ENCODE results near the gene SPTBN5.
"Not testable (repeated sequence)": the region's sequence is repeated elsewhere in the genome, so short reads cannot be mapped to it uniquely, and the experiment has no call there.

SPTBN5 gene

GRCh38 chr15:41836073-41836472, 57.8 kb downstream of the SPTBN5 start:
- DNase-seq (ENCODE audit: low read depth in 1 of 2, low spot score in 1 of 2): no peak

GRCh38 chr15:41834096-41834495, 59.8 kb downstream of the SPTBN5 start:
- no peak for TF ChIP-seq JUND (IDR thresholded peaks at IDR 0.05; ENCODE audit: low read depth)
- DNase-seq (ENCODE audit: low read depth in 1 of 2, low spot score in 1 of 2): no peak
- in situ Hi-C loops (cut with HindIII; ENCODE audit: low pct_unique_long_range_greater_than_20kb, low sequenced_read_pairs): no loop called here

More at GRCh38 chr15:41836073-41836472, 57.8 kb downstream of the SPTBN5 start:
- in situ Hi-C loops (cut with HindIII; ENCODE audit: low pct_unique_long_range_greater_than_20kb, low sequenced_read_pairs): no loop called here
- no peak for TF ChIP-seq JUND (IDR thresholded peaks at IDR 0.05; ENCODE audit: low read depth)

DNA sequence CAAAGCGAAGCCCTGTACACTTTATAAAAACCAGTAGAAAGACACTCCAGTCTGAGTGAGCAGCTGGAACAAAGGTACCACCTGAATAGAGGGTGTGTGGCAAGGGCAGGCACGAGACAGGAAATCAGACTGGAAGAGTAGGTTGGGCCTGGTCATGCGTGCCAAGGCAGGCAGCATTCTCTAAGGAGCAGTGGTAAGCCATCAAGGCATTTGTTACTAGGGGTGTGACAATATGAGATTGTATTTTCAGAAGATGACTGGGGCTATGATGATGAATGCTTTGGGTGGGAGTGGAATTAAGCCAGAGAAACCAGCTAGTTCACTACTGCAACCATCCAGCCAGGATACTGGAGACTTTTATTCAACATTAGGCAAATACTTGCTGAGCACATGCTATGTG, 61.0 kb downstream of the SPTBN5 start:
- peak in 1 of 2 experiments; percentile 20 for DNase-seq (ENCODE audit: low read depth in 1 of 2, low spot score in 1 of 2)
- no peak for TF ChIP-seq JUND (IDR thresholded peaks at IDR 0.05; ENCODE audit: low read depth)
- in situ Hi-C loops (cut with HindIII; ENCODE audit: low pct_unique_long_range_greater_than_20kb, low sequenced_read_pairs): no loop called here

DNA sequence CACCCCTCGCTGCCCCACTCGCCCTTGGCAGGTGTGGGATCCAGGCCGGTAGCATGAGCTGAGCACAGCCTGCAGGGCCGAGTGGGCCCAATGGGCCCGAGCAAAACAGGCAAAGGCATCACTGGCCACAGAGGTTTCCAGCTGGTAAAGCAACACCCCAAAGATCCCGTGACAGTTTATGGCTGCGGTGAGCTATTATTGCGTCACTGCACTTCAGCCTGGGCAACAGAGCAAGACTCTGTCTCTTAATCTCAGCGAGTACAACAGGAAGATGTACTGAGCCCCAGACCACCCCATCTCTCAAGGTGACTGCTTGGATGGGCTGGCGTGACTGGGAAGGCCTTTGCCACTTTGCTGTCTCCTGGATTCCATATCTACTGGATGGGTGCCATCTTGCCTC, 61.6 kb downstream of the SPTBN5 start:
- no peak for DNase-seq (ENCODE audit: low read depth in 1 of 2, low spot score in 1 of 2)
- TF ChIP-seq JUND (IDR thresholded peaks at IDR 0.05; ENCODE audit: low read depth): no peak
- in situ Hi-C loops (cut with HindIII; ENCODE audit: low pct_unique_long_range_greater_than_20kb, low sequenced_read_pairs): no loop called here

DNA sequence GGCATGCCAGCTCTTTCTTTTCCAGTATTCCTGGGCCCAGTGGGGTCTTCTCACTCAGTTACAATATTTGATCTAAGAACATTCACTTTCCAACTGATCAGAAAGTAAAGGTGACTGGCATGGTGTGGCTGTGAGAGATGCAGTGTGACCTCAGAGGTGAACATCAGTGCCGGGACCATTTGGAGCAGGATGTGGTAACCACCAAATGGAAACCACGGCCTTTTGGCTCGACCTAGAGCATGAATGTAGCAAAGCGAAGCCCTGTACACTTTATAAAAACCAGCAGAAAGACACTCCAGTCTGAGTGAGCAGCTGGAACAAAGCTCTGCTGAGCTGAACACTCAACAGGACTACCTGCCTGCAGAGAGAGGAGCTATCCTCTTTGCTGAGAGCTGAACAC, 62.6 kb downstream of the SPTBN5 start:
- in situ Hi-C loops (cut with HindIII; ENCODE audit: low pct_unique_long_range_greater_than_20kb, low sequenced_read_pairs); DNase-seq (ENCODE audit: low read depth in 1 of 2, low spot score in 1 of 2): not testable (repeated sequence)

DNA sequence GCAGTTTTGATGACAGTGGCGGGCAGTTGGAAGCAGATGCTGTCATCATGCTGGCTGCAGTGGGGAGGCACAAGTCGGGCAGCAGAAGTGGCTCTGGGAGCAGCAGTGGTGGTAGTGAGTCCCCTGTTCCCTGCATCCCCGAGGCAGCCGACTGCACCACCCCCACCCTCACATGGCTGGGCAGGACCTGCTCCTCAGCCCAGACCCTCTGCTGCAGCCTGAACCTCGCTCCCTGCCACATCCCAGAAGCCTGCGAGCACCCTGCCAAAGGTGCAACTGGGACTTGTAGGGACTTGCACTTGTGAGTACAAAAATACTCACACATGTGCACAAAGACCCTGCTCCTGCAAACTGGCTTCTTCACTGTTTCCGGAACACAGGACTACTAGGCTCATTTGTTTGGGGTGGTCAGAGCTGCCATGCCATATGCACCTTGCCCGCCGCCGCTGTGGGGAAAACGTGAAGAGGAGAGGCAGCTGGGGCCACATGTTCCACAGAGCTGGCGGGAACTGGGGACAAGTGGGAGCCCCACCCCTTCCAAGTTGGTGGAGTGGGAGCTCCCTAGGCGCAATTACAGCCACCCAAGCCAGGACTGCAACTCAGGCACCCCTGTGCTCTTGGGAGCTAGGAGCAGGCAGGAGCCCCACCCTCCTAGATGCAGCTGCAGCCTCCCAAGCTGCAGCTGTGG, 63.8 kb downstream of the SPTBN5 start:
- no peak for TF ChIP-seq JUND (IDR thresholded peaks at IDR 0.05; ENCODE audit: low read depth)
- DNase-seq (ENCODE audit: low read depth in 1 of 2, low spot score in 1 of 2): no peak
- in situ Hi-C loops (cut with HindIII; ENCODE audit: low pct_unique_long_range_greater_than_20kb, low sequenced_read_pairs): no loop called here

GRCh38 chr15:41828807-41829141, 65.1 kb downstream of the SPTBN5 start:
- in situ Hi-C loops (cut with HindIII; ENCODE audit: low pct_unique_long_range_greater_than_20kb, low sequenced_read_pairs): no loop called here

GRCh38 chr15:41827880-41828806, 65.7 kb downstream of the SPTBN5 start, which contains the start of gene JMJD7:
JMJD7 (plus strand) TSS chr15:41828092; CDS start chr15:41828125, 33 bp downstream.
- in situ Hi-C loops (cut with HindIII; ENCODE audit: low pct_unique_long_range_greater_than_20kb, low sequenced_read_pairs): no loop called here
- DNase-seq (ENCODE audit: low read depth in 1 of 2, low spot score in 1 of 2): peak; percentile 92 to 97
- no peak for TF ChIP-seq JUND (IDR thresholded peaks at IDR 0.05; ENCODE audit: low read depth)

More at GRCh38 chr15:41828807-41829141, 65.1 kb downstream of the SPTBN5 start:
- TF ChIP-seq JUND (IDR thresholded peaks at IDR 0.05; ENCODE audit: low read depth): no peak
- DNase-seq (ENCODE audit: low read depth in 1 of 2, low spot score in 1 of 2): no peak

DNA sequence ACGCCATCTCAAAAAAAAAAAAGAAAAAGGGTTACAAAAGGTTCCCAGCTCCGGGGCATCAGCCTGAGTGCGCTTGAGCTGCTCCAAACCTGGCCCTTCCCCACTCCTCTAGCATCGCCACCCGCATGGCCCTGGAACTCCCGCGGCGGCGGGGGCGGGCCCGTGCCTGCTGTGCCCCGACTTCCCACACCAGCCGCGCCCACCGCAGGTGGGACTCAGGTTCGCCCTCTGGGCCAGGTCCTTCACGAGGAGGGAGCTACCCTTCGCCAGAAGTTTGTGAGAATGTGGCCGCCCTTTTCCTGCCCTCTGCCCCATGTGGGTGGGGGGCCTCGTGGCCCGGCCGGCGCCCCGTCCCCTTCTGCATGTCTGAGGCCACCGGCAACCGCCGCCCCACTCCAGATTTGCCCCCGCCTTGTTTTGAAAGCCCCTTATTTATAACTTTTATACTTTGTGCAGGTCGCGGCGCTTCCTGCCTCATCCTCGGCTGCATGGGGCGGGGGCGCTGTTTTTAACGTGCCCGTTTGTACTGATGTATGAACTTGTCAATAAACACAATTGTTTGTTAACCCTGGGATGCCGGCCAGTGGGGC, 66.5 kb downstream of the SPTBN5 start:
- TF ChIP-seq JUND (IDR thresholded peaks at IDR 0.05; ENCODE audit: low read depth): no peak
- DNase-seq (ENCODE audit: low read depth in 1 of 2, low spot score in 1 of 2): no peak
- in situ Hi-C loops (cut with HindIII; ENCODE audit: low pct_unique_long_range_greater_than_20kb, low sequenced_read_pairs): no loop called here

DNA sequence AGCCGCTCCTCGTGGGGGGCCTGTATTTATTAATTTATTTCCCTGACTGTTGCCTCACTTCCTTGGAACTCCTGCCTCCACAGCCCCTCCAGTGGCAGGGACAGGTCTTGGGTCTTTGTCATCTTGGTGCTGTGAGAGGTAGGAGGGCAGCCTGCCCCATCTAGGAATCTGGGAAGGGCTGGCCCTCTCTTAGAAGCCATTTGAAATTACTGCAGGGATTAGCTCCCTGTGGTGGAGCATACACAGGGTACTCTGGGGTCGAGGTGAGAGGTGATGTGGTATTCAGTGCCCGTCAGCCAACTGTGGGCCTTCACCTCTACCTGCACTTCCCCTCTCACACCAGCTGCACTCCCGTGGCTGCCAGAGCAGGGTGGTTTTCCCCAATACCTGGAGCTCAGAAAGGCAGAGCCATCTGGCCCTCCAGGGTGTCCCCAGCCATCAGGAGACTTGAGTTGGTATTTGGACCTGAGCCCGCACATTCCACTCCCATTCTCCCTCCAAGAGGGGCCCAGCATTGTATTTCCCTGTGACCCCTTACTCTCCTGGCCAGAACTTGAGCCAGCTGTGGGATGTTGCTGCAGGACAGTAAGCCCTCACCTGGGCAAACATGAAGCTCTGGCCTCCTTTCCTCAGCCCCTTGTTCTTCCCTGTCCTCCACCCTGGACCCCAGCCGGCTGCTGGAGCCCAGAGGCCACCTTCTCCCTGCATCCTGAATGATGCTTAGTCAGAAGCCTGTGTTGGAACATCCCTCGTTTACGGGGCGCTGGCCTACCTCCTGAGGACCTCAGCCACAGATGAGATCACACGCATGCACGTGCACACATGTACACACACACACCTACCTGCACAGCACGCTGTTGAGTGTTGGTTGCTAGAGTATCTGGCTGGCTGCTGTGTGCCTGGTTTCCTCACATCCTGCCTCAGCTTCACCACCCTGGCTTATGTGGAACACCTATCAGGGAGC, 68.0 kb downstream of the SPTBN5 start:
- in situ Hi-C loops (cut with HindIII; ENCODE audit: low pct_unique_long_range_greater_than_20kb, low sequenced_read_pairs): no loop called here

GRCh38 chr15:41825145-41825544, 68.7 kb downstream of the SPTBN5 start:
- no peak for TF ChIP-seq JUND (IDR thresholded peaks at IDR 0.05; ENCODE audit: low read depth)
- DNase-seq (ENCODE audit: low read depth in 1 of 2, low spot score in 1 of 2): no peak
- in situ Hi-C loops (cut with HindIII; ENCODE audit: low pct_unique_long_range_greater_than_20kb, low sequenced_read_pairs): no loop called here

More for the DNA sequence above, 68.0 kb downstream of the SPTBN5 start:
- no peak for DNase-seq (ENCODE audit: low read depth in 1 of 2, low spot score in 1 of 2)
- TF ChIP-seq JUND (IDR thresholded peaks at IDR 0.05; ENCODE audit: low read depth): no peak

Measured in T47D (cell line).